Trophoblast cell (in vitro differentiated cells and primary cell): ENCODE results near the gene TET3.

ENCODE experiments used
- DNase-seq, 2 donors: peaks; one replicate each; pipeline ENCODE4 v3.0.0-alpha.2; 2016
- H2AFZ ChIP-seq: 2 replicates; pipeline ENCODE4 v1.6.1; 2013; ENCODE audit warnings: low read length, moderate library complexity, mild to moderate bottlenecking; ENCODE audit not compliant: insufficient read depth, poor library complexity
- H2AK5ac ChIP-seq: 2 replicates; pipeline ENCODE4 v1.6.1; 2013; ENCODE audit warnings: mild to moderate bottlenecking, low read length
- H2BK120ac ChIP-seq: 2 replicates; pipeline ENCODE4 v1.6.1; 2013; ENCODE audit warnings: low read length, mild to moderate bottlenecking, moderate library complexity; ENCODE audit not compliant: insufficient read depth, poor library complexity
- H2BK12ac ChIP-seq: 2 replicates; pipeline ENCODE4 v1.6.1; 2013; ENCODE audit warnings: mild to moderate bottlenecking, low read length, moderate library complexity
- H2BK5ac ChIP-seq: 2 replicates; pipeline ENCODE4 v1.6.1; 2013; ENCODE audit warnings: low read length, low read depth, moderate library complexity, mild to moderate bottlenecking; ENCODE audit not compliant: poor library complexity
- H3K14ac ChIP-seq: 2 replicates; pipeline ENCODE4 v1.6.1; 2013; ENCODE audit warnings: mild to moderate bottlenecking, low read length
- H3K18ac ChIP-seq: 2 replicates; pipeline ENCODE4 v1.6.1; 2013; ENCODE audit warnings: mild to moderate bottlenecking, low read length
- H3K23ac ChIP-seq: 2 replicates; pipeline ENCODE4 v1.6.1; 2013; ENCODE audit warnings: low read length
- H3K27ac ChIP-seq: 2 replicates; pipeline ENCODE4 v1.5.1; 2013; ENCODE audit warnings: low read depth, mild to moderate bottlenecking, inconsistent platforms, low read length, moderate library complexity
- H3K27me3 ChIP-seq: 2 replicates; pipeline ENCODE4 v1.6.1; 2013; ENCODE audit warnings: inconsistent platforms, mild to moderate bottlenecking, low read length, moderate library complexity; ENCODE audit not compliant: insufficient read depth
- H3K36me3 ChIP-seq, 2 experiments: 1 replicate in 1 of 2; 2 replicates in 1 of 2; pipeline ENCODE4 v1.6.1; 2013; ENCODE audit warnings: low read length in 2 of 2, mild to moderate bottlenecking in 2 of 2, moderate library complexity in 1 of 2; ENCODE audit not compliant: insufficient read depth in 2 of 2, control insufficient read depth in 1 of 2
- H3K4ac ChIP-seq: 2 replicates; pipeline ENCODE4 v1.6.1; 2013; ENCODE audit warnings: low read depth, mild to moderate bottlenecking, low read length, moderate library complexity
- H3K4me1 ChIP-seq, 2 experiments: 1 replicate in 1 of 2; 2 replicates in 1 of 2; pipeline ENCODE4 v1.6.1; 2013; ENCODE audit warnings: low read length in 2 of 2, mild to moderate bottlenecking in 2 of 2, moderate library complexity in 1 of 2; ENCODE audit not compliant: insufficient read depth in 2 of 2, control insufficient read depth in 1 of 2
- H3K4me2 ChIP-seq: 2 replicates; pipeline ENCODE4 v1.6.1; 2013; ENCODE audit warnings: inconsistent platforms, mild to moderate bottlenecking, low read length, moderate library complexity
- H3K4me3 ChIP-seq: 2 replicates; pipeline ENCODE4 v1.5.1; 2013; ENCODE audit warnings: mild to moderate bottlenecking, low read depth, low read length, inconsistent platforms
- H3K79me1 ChIP-seq: one replicate; pipeline ENCODE4 v1.6.1; 2013; ENCODE audit warnings: low read length
- H3K79me2 ChIP-seq: 2 replicates; pipeline ENCODE4 v1.6.1; 2013; ENCODE audit warnings: low read length, mild to moderate bottlenecking; ENCODE audit not compliant: control insufficient read depth, insufficient read depth, poor library complexity
- H3K9ac ChIP-seq: 2 replicates; pipeline ENCODE4 v1.6.1; 2013; ENCODE audit warnings: mild to moderate bottlenecking, low read length
- H3K9me3 ChIP-seq: 2 replicates; pipeline ENCODE4 v1.6.1; 2013; ENCODE audit warnings: low read depth, mild to moderate bottlenecking, control low read depth, inconsistent platforms, low read length; ENCODE audit not compliant: insufficient read depth
- H4K12ac ChIP-seq: 2 replicates; pipeline ENCODE4 v1.6.1; 2013; ENCODE audit warnings: low read depth, mild to moderate bottlenecking, low read length, moderate library complexity
- H4K8ac ChIP-seq: 2 replicates; pipeline ENCODE4 v1.6.1; 2013; ENCODE audit warnings: low read depth, mild to moderate bottlenecking, low read length, moderate library complexity
- H4K91ac ChIP-seq: one replicate; pipeline ENCODE4 v1.6.1; 2013; ENCODE audit warnings: low read depth, mild to moderate bottlenecking, low read length, moderate library complexity
- WGBS: extraction: QIAGEN DNeasy Blood & Tissue Kit; methylation state at CpG from one replicate; pipeline ENCODE4 v1.1.7; 2013; ENCODE audit warnings: missing lambda C conversion rate; ENCODE audit not compliant: insufficient read length, insufficient coverage; ENCODE audit errors: extremely low coverage; 5-methylcytosine and 5-hydroxymethylcytosine counted together

TET3 gene

DNA sequence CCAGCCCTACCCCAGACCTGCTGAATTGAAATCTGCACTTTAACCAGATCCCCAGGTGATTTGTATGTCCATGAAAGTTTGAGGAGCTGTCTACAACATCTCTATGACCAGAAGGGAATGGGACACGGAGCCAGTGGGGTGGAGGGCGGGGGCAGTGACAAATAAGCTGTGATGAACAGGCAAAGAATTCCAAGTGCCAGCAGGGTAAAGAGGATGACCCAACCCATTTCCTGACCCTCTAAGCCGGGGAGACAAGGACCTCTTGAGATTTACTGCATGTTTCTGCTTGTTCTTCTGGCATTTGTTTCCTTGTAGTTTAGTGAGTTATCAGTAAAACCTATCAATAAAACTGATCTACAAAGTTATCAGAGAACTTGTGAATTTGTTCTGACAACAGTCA, 8.7 kb downstream of the TET3 start:
- Histone ChIP-seq H3K23ac (no peak overlapping the region), H2AFZ (no peak overlapping the region), H3K36me3 (peaks cover 5 to 7% of the 10 kb centered on the region in 2 experiments), H3K4ac (no peak overlapping the region), H3K4me3 (no peak overlapping the region), H3K14ac (no peak overlapping the region), H3K27me3 (no peaks in the 10 kb centered on the region), H4K91ac (no peak overlapping the region), H3K9me3 (no peaks in the 10 kb centered on the region), H2AK5ac (no peak overlapping the region), H3K79me1 (no peaks in the 10 kb centered on the region), H3K79me2 (peaks cover 2% of the 10 kb centered on the region), H4K12ac (no peak overlapping the region), H2BK120ac (no peak overlapping the region), H3K4me2 (no peak overlapping the region), H3K4me1 (peaks cover 5 to 12% of the 10 kb centered on the region in 2 experiments), H3K18ac (no peak overlapping the region), H2BK5ac (no peak overlapping the region), H4K8ac (no peak overlapping the region), H2BK12ac (no peak overlapping the region), H3K9ac (no peak overlapping the region), H3K27ac (no peak overlapping the region)
- no peak for DNase-seq
- WGBS = no CpG with 5 or more reads among the region's 3 CpGs

GRCh38 chr2:73993778-73994177, 9.1 kb downstream of the TET3 start:
- H3K79me1 ChIP-seq = no peaks in the 10 kb centered on the region
- H3K4me2 ChIP-seq = no peak overlapping the region
- no peak overlapping the region for H4K91ac ChIP-seq
- WGBS = no CpG with 5 or more reads among the region's 4 CpGs
- no peak overlapping the region for H2BK120ac ChIP-seq
- no peaks in the 10 kb centered on the region for H3K9me3 ChIP-seq
- H3K27me3 ChIP-seq = no peaks in the 10 kb centered on the region
- peaks cover 2% of the 10 kb centered on the region for H3K79me2 ChIP-seq
- peak overlapping the region; percentile 21 for H3K4ac ChIP-seq
- H3K4me3 ChIP-seq = no peak overlapping the region
- H3K36me3 ChIP-seq = peaks cover 5% of the 10 kb centered on the region in 2 experiments
- H4K12ac ChIP-seq = no peak overlapping the region
- no peak overlapping the region for H3K9ac ChIP-seq
- no peak overlapping the region for H2BK5ac ChIP-seq
- no peak overlapping the region for H3K14ac ChIP-seq
- no peak overlapping the region for H3K18ac ChIP-seq
- DNase-seq = no peak
- no peak overlapping the region for H2AK5ac ChIP-seq
- H3K27ac ChIP-seq = no peak overlapping the region
- no peak overlapping the region for H4K8ac ChIP-seq
- no peak overlapping the region for H3K23ac ChIP-seq
- H2BK12ac ChIP-seq = no peak overlapping the region
- H3K4me1 ChIP-seq = peaks cover 4 to 10% of the 10 kb centered on the region in 2 experiments
- no peak overlapping the region for H2AFZ ChIP-seq

DNA sequence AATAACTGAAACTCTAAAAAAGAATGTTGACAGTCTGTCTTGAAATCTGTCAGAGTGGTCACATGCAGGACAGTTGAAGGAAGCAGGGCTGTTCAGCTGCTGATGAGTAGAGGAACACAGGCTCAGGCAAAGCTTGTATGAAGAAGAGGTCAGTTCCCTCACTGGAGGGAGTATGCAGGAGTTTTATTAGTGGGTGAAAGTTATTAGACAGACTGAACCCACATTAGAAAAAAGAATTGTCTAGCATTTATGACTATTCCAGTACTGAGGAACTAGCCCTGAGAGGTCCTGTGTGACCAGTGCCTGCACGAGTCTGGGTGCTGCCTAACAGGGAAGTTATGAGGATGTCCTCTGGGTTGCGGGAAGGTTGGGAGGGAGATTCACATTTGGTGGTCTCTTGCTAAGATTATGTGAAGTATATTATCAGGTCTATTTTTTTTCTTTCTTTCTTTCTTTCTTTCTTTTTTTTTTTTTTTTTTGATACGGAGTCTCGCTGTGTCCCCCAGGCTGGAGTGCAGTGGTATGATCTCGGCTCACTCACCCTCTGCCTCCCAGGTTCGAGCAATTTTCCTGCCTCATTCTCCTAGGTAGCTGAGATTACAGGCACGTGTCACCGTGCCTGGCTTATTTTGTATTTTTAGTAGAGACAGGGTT, 9.6 kb downstream of the TET3 start:
- no peak overlapping the region for H2BK5ac ChIP-seq
- no peak overlapping the region for H3K4me2 ChIP-seq
- no peak overlapping the region for H4K91ac ChIP-seq
- H2BK120ac ChIP-seq = no peak overlapping the region
- H3K4me1 ChIP-seq = peaks cover 4 to 10% of the 10 kb centered on the region in 2 experiments
- no peak overlapping the region for H2AFZ ChIP-seq
- H3K27ac ChIP-seq = no peak overlapping the region
- no CpG with 5 or more reads among the region's 8 CpGs for WGBS
- H3K4ac ChIP-seq = peak overlapping the region; percentile 24
- H3K4me3 ChIP-seq = no peak overlapping the region
- H3K79me2 ChIP-seq = peaks cover 2% of the 10 kb centered on the region
- H3K79me1 ChIP-seq = no peaks in the 10 kb centered on the region
- no peak overlapping the region for H4K12ac ChIP-seq
- no peak overlapping the region for H3K9ac ChIP-seq
- peaks cover 5% of the 10 kb centered on the region in 2 experiments for H3K36me3 ChIP-seq
- H3K23ac ChIP-seq = no peak overlapping the region
- no peak overlapping the region for H4K8ac ChIP-seq
- H3K14ac ChIP-seq = no peak overlapping the region
- no peak for DNase-seq
- H3K18ac ChIP-seq = no peak overlapping the region
- no peak overlapping the region for H2BK12ac ChIP-seq
- H3K9me3 ChIP-seq = no peaks in the 10 kb centered on the region
- no peaks in the 10 kb centered on the region for H3K27me3 ChIP-seq
- H2AK5ac ChIP-seq = no peak overlapping the region

DNA sequence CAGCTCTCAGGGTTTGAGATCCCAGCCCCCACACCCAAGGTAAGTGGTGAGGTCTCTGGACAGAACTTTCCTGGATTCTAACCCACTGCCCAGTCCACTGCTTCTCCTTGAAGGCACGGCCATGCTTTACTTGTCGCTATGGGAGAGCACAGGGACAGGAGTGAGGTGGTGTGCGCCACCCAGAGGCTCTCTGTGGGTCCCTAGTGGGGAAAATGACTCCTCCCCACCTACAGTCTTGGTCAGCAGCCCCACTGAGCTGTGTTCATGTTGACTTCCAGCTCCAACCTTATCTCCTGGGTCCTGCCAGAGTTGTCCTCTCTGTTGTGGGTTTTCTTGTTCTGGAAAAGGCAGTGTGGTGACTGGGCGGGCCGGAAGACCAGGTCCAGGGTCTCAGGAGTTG, 11.1 kb downstream of the TET3 start:
- Histone ChIP-seq H3K79me1 (no peaks in the 10 kb centered on the region), H3K18ac (no peak overlapping the region), H4K12ac (no peak overlapping the region), H4K8ac (no peak overlapping the region), H3K36me3 (peaks cover 0 to 5% of the 10 kb centered on the region in 2 experiments), H3K9me3 (no peaks in the 10 kb centered on the region), H3K27me3 (no peaks in the 10 kb centered on the region), H3K14ac (no peak overlapping the region), H2AFZ (no peak overlapping the region), H3K4ac (peak overlapping the region; percentile 4), H2BK12ac (no peak overlapping the region), H2AK5ac (no peak overlapping the region), H4K91ac (no peak overlapping the region), H3K4me3 (no peak overlapping the region), H2BK120ac (no peak overlapping the region), H3K23ac (no peak overlapping the region), H3K4me2 (no peak overlapping the region), H3K4me1 (peaks cover 9 to 19% of the 10 kb centered on the region in 2 experiments), H3K27ac (no peak overlapping the region), H3K9ac (no peak overlapping the region), H2BK5ac (no peak overlapping the region), H3K79me2 (peaks cover 2% of the 10 kb centered on the region)
- DNase-seq = no peak
- WGBS = no CpG with 5 or more reads among the region's 5 CpGs
